H1 (cell line): ENCODE measurements around the gene LYPD6.

Experiments used
- BACH1 ChIP-seq: IDR thresholded peaks from 2 replicates; pipeline ENCODE4 v1.6.1; 2012; ENCODE audit warnings: low read length, improper control_type of control experiment
- CBX5 ChIP-seq: fragments of 300-800, 300-1000 bp; sonication (generic); IDR thresholded peaks from 2 replicates; pipeline ENCODE4 v1.7.1; 2016; ENCODE audit warnings: antibody characterized with exemption, low read length, low read depth
- EP300 ChIP-seq, 2 experiments: IDR thresholded peaks; 1 replicate in 1 of 2; 2 replicates in 1 of 2; pipeline ENCODE4 v1.6.1; 2011 to 2012; ENCODE audit warnings: low read depth in 2 of 2, low read length in 2 of 2, mild to moderate bottlenecking in 2 of 2, borderline replicate concordance in 1 of 2, inconsistent platforms in 1 of 2, moderate library complexity in 1 of 2
- EZH2 ChIP-seq: fragments of 200-600 bp; sonication (generic); IDR thresholded peaks from 2 replicates; pipeline ENCODE4 v1.7.1; 2012; ENCODE audit warnings: low read depth, mild to moderate bottlenecking, moderate library complexity, low read length, inconsistent platforms; ENCODE audit not compliant: severe bottlenecking
- PHF8 ChIP-seq: fragments of 200-600 bp; sonication (generic); conservative IDR thresholded peaks from 2 replicates; pipeline ENCODE4 v1.7.1; 2012; ENCODE audit warnings: low read depth, mild to moderate bottlenecking, inconsistent platforms, low read length, moderate library complexity
- POLR2A ChIP-seq, 2 experiments: IDR thresholded peaks; 1 replicate in 1 of 2; 2 replicates in 1 of 2; pipeline ENCODE4 v1.6.1; 2011; ENCODE audit warnings: low read depth in 2 of 2, low read length in 2 of 2, mild to moderate bottlenecking in 2 of 2; ENCODE audit errors: control extremely low read depth in 1 of 2
- TAF1 ChIP-seq: IDR thresholded peaks from 2 replicates; pipeline ENCODE4 v1.6.1; 2011; ENCODE audit warnings: mild to moderate bottlenecking, low read depth, low read length
- TF ChIP-seq, protein P1 (sequence below), 3 experiments: IDR thresholded peaks; 1 replicate in 2 of 3; 2 replicates in 1 of 3; pipeline versions ENCODE4 v1.5.1 to v1.6.1; 2011; ENCODE audit warnings: low read length in 3 of 3, mild to moderate bottlenecking in 3 of 3, inconsistent platforms in 2 of 3, low read depth in 1 of 3, moderate library complexity in 1 of 3; ENCODE audit not compliant: insufficient read depth in 1 of 3; ENCODE audit errors: control extremely low read depth in 1 of 3

DNA sequence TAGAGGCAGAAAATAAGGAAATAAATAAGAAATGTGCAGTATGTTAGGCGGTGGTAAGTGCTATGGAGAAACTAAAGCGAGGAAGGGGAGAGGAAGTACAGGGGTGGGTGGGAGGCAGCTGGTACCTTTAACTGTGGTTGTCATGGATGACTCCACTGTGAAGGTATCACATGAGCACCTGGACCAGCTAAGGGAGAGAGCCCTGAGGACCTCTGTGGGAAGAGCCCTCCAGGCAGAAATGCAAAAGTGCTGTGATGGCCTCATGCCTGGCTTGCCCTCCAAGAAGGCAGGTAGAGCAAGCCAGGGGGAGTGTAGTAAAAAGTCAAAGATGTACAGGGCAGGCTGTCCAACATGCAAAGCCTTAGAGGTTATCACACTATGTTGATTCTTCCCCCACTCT, 17.9 kb downstream of the LYPD6 start:
- TF ChIP-seq, protein P1, sequence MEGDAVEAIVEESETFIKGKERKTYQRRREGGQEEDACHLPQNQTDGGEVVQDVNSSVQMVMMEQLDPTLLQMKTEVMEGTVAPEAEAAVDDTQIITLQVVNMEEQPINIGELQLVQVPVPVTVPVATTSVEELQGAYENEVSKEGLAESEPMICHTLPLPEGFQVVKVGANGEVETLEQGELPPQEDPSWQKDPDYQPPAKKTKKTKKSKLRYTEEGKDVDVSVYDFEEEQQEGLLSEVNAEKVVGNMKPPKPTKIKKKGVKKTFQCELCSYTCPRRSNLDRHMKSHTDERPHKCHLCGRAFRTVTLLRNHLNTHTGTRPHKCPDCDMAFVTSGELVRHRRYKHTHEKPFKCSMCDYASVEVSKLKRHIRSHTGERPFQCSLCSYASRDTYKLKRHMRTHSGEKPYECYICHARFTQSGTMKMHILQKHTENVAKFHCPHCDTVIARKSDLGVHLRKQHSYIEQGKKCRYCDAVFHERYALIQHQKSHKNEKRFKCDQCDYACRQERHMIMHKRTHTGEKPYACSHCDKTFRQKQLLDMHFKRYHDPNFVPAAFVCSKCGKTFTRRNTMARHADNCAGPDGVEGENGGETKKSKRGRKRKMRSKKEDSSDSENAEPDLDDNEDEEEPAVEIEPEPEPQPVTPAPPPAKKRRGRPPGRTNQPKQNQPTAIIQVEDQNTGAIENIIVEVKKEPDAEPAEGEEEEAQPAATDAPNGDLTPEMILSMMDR (IDR thresholded peaks at IDR 0.05; ENCODE audit: control extremely low read depth in 1 of 3, insufficient read depth in 1 of 3, low read depth in 1 of 3, low read length in 3 of 3), result no peak
- TF ChIP-seq EZH2, result no peak
- no peak for TF ChIP-seq EP300 (IDR thresholded peaks at IDR 0.05; ENCODE audit: borderline replicate concordance in 1 of 2, low read depth in 2 of 2, low read length in 2 of 2)
- TF ChIP-seq TAF1, result no peak
- no peak for TF ChIP-seq BACH1
- no peak for TF ChIP-seq POLR2A (IDR thresholded peaks at IDR 0.05; ENCODE audit: control extremely low read depth in 1 of 2, low read depth in 2 of 2, low read length in 2 of 2)
- TF ChIP-seq CBX5, result no peak
- TF ChIP-seq PHF8, result no peak
